Measurements from ENCODE around the gene PLRG1. TPM values are rescaled to one million over a fixed set of nuclear protein-coding genes. Genes with fewer than 3 reads are reported as not detected.
A peak's percentile ranks its signal among the peaks of the same experiment; 100 is the strongest.

The PLRG1 gene
- polyA plus RNA-seq, 1 experiment = 98.6 TPM

DNA sequence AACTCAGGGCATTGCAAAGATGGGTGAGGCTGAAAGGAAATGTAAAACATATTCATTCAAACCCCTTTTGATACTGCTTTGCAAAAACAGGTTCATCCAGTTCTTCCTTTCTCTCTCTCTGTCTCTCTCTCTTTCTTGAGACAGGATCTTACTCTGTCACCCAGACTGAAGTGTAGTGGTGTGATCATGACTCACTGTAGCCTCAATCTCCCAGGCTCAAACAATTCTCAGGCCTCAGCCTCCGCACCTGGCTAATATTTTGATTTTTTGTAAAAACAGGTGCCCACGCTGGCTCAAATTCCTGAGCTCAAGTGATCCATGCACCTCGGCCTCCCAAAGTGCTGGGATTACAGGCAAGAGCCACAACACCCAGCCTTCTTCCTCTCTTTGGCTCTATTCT, 43.0 kb downstream of the PLRG1 start:
- DNase-seq (ENCODE audit: low read depth) = no peak
- no peaks in the 10 kb centered on the region for H3K36me3 ChIP-seq (ENCODE audit: control insufficient read depth, insufficient read depth, low read length)
- TF ChIP-seq, protein P1, sequence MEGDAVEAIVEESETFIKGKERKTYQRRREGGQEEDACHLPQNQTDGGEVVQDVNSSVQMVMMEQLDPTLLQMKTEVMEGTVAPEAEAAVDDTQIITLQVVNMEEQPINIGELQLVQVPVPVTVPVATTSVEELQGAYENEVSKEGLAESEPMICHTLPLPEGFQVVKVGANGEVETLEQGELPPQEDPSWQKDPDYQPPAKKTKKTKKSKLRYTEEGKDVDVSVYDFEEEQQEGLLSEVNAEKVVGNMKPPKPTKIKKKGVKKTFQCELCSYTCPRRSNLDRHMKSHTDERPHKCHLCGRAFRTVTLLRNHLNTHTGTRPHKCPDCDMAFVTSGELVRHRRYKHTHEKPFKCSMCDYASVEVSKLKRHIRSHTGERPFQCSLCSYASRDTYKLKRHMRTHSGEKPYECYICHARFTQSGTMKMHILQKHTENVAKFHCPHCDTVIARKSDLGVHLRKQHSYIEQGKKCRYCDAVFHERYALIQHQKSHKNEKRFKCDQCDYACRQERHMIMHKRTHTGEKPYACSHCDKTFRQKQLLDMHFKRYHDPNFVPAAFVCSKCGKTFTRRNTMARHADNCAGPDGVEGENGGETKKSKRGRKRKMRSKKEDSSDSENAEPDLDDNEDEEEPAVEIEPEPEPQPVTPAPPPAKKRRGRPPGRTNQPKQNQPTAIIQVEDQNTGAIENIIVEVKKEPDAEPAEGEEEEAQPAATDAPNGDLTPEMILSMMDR (IDR thresholded peaks at IDR 0.05; ENCODE audit: insufficient read depth, low read depth, low read length) = no peak
- ChIA-PET CTCF (interaction anchor here (1.0 to 2.8 kb wide), 7 partner anchors 10 to 179 kb away, joined by 3 to 12 read pairs (median 5); no protein-coding TSS in a partner anchor), POLR2A (no interaction called here)
- no peak overlapping the region for H3K4me3 ChIP-seq (ENCODE audit: low read depth, low read length)
- no peaks in the 10 kb centered on the region for H3K27me3 ChIP-seq (ENCODE audit: control insufficient read depth, insufficient read depth, low read length)

DNA sequence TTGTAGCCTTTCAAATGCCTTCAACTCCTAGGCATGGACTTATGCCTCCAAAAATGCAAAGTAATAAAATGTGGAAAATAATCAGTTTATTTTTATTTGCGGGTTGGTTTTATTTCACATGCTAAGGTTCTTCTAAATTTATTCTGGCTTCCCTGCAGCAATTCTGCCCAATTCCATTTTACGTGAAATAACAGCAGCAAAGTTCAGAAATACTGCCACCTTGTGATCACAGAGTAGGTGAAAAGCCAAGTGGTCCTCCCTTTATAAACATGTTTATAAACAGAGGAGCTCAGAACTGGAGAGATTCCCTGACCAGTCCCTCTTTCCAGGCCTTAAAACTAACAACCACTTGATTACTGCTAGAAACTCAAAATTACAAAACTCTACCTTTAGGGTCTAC, 43.9 kb downstream of the PLRG1 start:
- no peak for DNase-seq (ENCODE audit: low read depth)
- Histone ChIP-seq H3K27me3 (ENCODE audit: control insufficient read depth, insufficient read depth, low read length) (no peaks in the 10 kb centered on the region), H3K36me3 (ENCODE audit: control insufficient read depth, insufficient read depth, low read length) (no peaks in the 10 kb centered on the region), H3K4me3 (ENCODE audit: low read depth, low read length) (no peak overlapping the region)
- POLR2A ChIA-PET = no interaction called here
- CTCF ChIA-PET = interaction anchor here (0.6 to 2.8 kb wide), 14 partner anchors 11 to 720 kb away, joined by 3 to 12 read pairs (median 3); no protein-coding TSS in a partner anchor
- TF ChIP-seq, protein P1 (IDR thresholded peaks at IDR 0.05; ENCODE audit: insufficient read depth, low read depth, low read length) = peak; percentile 52

DNA sequence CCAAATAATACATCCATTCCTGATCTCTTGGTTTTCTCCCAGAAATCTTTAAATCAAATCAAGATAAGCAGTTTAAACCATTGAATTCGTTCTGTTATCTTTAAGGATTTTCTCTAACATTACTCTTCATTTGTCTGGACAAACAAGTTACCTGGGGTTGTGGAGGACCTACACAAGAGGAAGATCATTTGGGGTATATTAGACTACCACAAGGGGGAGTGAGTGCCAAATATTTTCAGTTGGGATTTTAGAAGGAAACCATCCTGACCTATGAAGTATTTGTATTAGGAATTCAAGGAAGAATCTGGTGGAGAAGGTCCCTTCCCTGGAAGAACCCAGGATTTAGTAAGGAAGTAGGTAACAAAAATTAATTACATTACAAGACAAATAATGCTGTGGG, 46.6 kb downstream of the PLRG1 start:
- TF ChIP-seq, protein P1 (IDR thresholded peaks at IDR 0.05; ENCODE audit: insufficient read depth, low read depth, low read length) = peak; percentile 66
- ChIA-PET POLR2A (no interaction called here), CTCF (interaction anchor here (0.8 to 1.2 kb wide), 7 partner anchors 10 to 173 kb away, joined by 3 read pairs; no protein-coding TSS in a partner anchor)
- no peaks in the 10 kb centered on the region for H3K36me3 ChIP-seq (ENCODE audit: control insufficient read depth, insufficient read depth, low read length)
- H3K27me3 ChIP-seq (ENCODE audit: control insufficient read depth, insufficient read depth, low read length) = no peaks in the 10 kb centered on the region
- no peak for DNase-seq (ENCODE audit: low read depth)
- no peak overlapping the region for H3K4me3 ChIP-seq (ENCODE audit: low read depth, low read length)

DNA sequence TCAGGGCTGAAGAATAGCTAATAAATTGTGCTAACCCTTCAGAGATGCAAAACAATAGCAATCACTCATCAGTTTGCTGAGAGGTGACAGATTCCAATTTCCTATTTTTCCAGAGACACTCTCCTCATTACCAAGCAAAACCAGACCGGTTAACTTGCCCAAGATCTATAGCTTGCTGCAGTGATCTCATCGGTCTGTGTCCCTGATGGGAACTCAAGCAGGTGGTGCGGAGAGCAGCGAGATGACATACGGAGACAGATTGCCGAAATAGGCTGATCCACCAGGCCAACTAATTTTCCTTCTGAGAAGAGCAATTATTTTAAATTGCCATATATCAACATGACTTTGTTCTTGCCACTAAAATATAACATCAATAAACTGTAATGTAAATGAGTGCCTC, 48.1 kb downstream of the PLRG1 start:
- H3K27me3 ChIP-seq (ENCODE audit: control insufficient read depth, insufficient read depth, low read length) = no peaks in the 10 kb centered on the region
- DNase-seq (ENCODE audit: low read depth) = no peak
- ChIA-PET POLR2A (no interaction called here), CTCF (no interaction called here)
- no peak overlapping the region for H3K4me3 ChIP-seq (ENCODE audit: low read depth, low read length)
- TF ChIP-seq, protein P1 (IDR thresholded peaks at IDR 0.05; ENCODE audit: insufficient read depth, low read depth, low read length) = no peak
- H3K36me3 ChIP-seq (ENCODE audit: control insufficient read depth, insufficient read depth, low read length) = no peaks in the 10 kb centered on the region

DNA sequence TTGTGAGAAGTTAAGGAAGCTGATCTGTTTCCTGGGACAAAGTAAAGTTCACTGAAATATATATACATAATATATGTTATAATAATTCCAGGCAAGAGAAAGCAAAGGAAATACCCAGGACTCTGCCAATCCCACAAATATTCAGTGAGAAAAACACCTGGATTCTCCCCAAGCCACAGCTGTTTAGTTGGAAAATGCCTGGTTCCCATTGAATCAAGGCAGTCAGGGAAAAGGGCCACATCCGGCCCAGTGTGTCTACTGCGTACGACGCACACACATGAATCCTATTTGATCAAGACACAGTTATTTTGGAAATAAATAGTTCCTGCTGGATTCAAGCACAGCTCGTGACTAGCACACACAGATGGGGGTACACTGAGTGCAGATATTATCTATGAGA, 52.3 kb downstream of the PLRG1 start:
- TF ChIP-seq, protein P1 (IDR thresholded peaks at IDR 0.05; ENCODE audit: insufficient read depth, low read depth, low read length) = no peak
- H3K4me3 ChIP-seq (ENCODE audit: low read depth, low read length) = no peak overlapping the region
- H3K36me3 ChIP-seq (ENCODE audit: control insufficient read depth, insufficient read depth, low read length) = no peaks in the 10 kb centered on the region
- CTCF ChIA-PET = no interaction called here
- POLR2A ChIA-PET = no interaction called here
- DNase-seq (ENCODE audit: low read depth) = no peak
- no peaks in the 10 kb centered on the region; the same call in 1 of the 2 replicates for H3K27me3 ChIP-seq (ENCODE audit: control insufficient read depth, insufficient read depth, low read length)
